ENCODE results near the gene MXI1.

MXI1 gene

GRCh38 chr10:110312206-110312605, 104.8 kb downstream of the MXI1 start:
- POLR2A ChIA-PET = interaction anchor here (0.5 kb wide), 1 partner anchor 275 kb away, joined by 3 read pairs; no protein-coding TSS in a partner anchor
- CTCF ChIA-PET = interaction anchor here (0.8 to 1.5 kb wide), 12 partner anchors 9 to 286 kb away, joined by 3 to 7 read pairs (median 3); no protein-coding TSS in a partner anchor
- DNase-seq (ENCODE audit: extremely low spot score) = no peak
- no peak for TF ChIP-seq CTCF (IDR thresholded peaks at IDR 0.05; ENCODE audit: control extremely low read depth, extremely low read depth, low read depth, missing control alignments)

GRCh38 chr10:110313674-110314073, 106.3 kb downstream of the MXI1 start:
- TF ChIP-seq CTCF (IDR thresholded peaks at IDR 0.05; ENCODE audit: control extremely low read depth, extremely low read depth, low read depth, missing control alignments) = no peak
- ChIA-PET CTCF (interaction anchor here (0.8 to 2.5 kb wide), 8 partner anchors 9 to 235 kb away, joined by 3 to 13 read pairs (median 4); partner anchors contain the start of gene SMNDC1), POLR2A (no interaction called here)
- DNase-seq (ENCODE audit: extremely low spot score) = no peak

- peak; percentile 38 for DNase-seq (ENCODE audit: extremely low spot score)
- CTCF ChIA-PET = interaction anchor here (0.9 to 2.0 kb wide), 6 partner anchors 8 to 293 kb away, joined by 3 to 7 read pairs (median 4); no protein-coding TSS in a partner anchor
- TF ChIP-seq CTCF (IDR thresholded peaks at IDR 0.05; ENCODE audit: control extremely low read depth, extremely low read depth, low read depth, missing control alignments) = no peak
- POLR2A ChIA-PET = interaction anchor here (0.6 to 0.9 kb wide), 2 partner anchors 104 to 185 kb away, joined by 3 read pairs; no protein-coding TSS in a partner anchor
These were observed 110.8 kb downstream of the MXI1 start for GRCh38 chr10:110317866-110318850.

- POLR2A ChIA-PET = no interaction called here
- DNase-seq (ENCODE audit: extremely low spot score) = no peak
- CTCF ChIA-PET = interaction anchor here (1.0 to 2.6 kb wide), 6 partner anchors 10 to 43 kb away, joined by 4 to 10 read pairs (median 5); partner anchors contain the start of gene SMNDC1
- TF ChIP-seq CTCF (IDR thresholded peaks at IDR 0.05; ENCODE audit: control extremely low read depth, extremely low read depth, low read depth, missing control alignments) = no peak
These were observed 114.6 kb downstream of the MXI1 start for GRCh38 chr10:110321869-110322620.

GRCh38 chr10:110323503-110323902, 116.1 kb downstream of the MXI1 start:
- DNase-seq (ENCODE audit: extremely low spot score) = no peak
- no peak for TF ChIP-seq CTCF (IDR thresholded peaks at IDR 0.05; ENCODE audit: control extremely low read depth, extremely low read depth, low read depth, missing control alignments)
- CTCF ChIA-PET = interaction anchor here (1.1 to 2.6 kb wide), 14 partner anchors 9 to 276 kb away, joined by 3 to 10 read pairs (median 4); partner anchors contain the start of gene SMNDC1
- POLR2A ChIA-PET = no interaction called here

Data from GM10248 (cell line).